ENCODE measurements around the gene JUNB. TPM values are rescaled to one million over a fixed set of nuclear protein-coding genes. Genes with fewer than 3 reads are reported as not detected.

JUNB gene
- total and polyA plus RNA-seq, 2 of the 13 experiments (the other 11 are each of a cell fraction or from before 2014, with no cell fraction given): 7.7 to 8.2 TPM

GRCh38 chr19:12825254-12826131 is 34.2 kb downstream of the JUNB start (continued):
- 0 out of 2 replicates have a peak, but pooled peaks have one; percentile 29 for TF ChIP-seq SP5 (CRISPR knock-in tag; IDR thresholded peaks at IDR 0.05; ENCODE audit: borderline replicate concordance, low read depth)
- TF ChIP-seq RFX3 (CRISPR knock-in tag; IDR thresholded peaks at IDR 0.05): no peak
- TF ChIP-seq ATF3 (CRISPR knock-in tag; IDR thresholded peaks at IDR 0.05): no peak
- TF ChIP-seq SPEN (CRISPR knock-in tag; IDR thresholded peaks at IDR 0.05; ENCODE audit: low read depth): no peak
- no peak for TF ChIP-seq RELA (CRISPR knock-in tag; IDR thresholded peaks at IDR 0.05)
- no peak for TF ChIP-seq ETV6 (CRISPR knock-in tag; conservative IDR thresholded peaks at IDR 0.05)
- TF ChIP-seq ZNF552 (CRISPR knock-in tag; IDR thresholded peaks at IDR 0.05; ENCODE audit: borderline replicate concordance): no peak
- no peak for TF ChIP-seq BRF2 (CRISPR knock-in tag; IDR thresholded peaks at IDR 0.05)
- TF ChIP-seq RBFOX2 (IDR thresholded peaks at IDR 0.05; ENCODE audit: low read depth, low read length): no peak
- TF ChIP-seq SCMH1 (CRISPR knock-in tag; IDR thresholded peaks at IDR 0.05; ENCODE audit: borderline replicate concordance): no peak
- TF ChIP-seq ZNF530 (CRISPR knock-in tag; IDR thresholded peaks at IDR 0.05; ENCODE audit: low read depth): no peak
- no peak for TF ChIP-seq ZBTB2 (CRISPR knock-in tag; IDR thresholded peaks at IDR 0.05; ENCODE audit: low read depth)
- no peak for TF ChIP-seq ZNF709 (CRISPR knock-in tag; IDR thresholded peaks at IDR 0.05)
- TF ChIP-seq ZNF138 (CRISPR knock-in tag; IDR thresholded peaks at IDR 0.05; ENCODE audit: low read depth): no peak
- TF ChIP-seq KLF13 (CRISPR knock-in tag; IDR thresholded peaks at IDR 0.05): no peak
- TF ChIP-seq ZNF839 (CRISPR knock-in tag; IDR thresholded peaks at IDR 0.05; ENCODE audit: borderline replicate concordance): no peak
- no peak for TF ChIP-seq SNRNP70 (IDR thresholded peaks at IDR 0.05; ENCODE audit: low read depth, low read length)
- no peak for TF ChIP-seq ZNF232 (CRISPR knock-in tag; IDR thresholded peaks at IDR 0.05; ENCODE audit: borderline replicate concordance)
- no peak for TF ChIP-seq PBX3 (CRISPR knock-in tag; IDR thresholded peaks at IDR 0.05; ENCODE audit: borderline replicate concordance)
- TF ChIP-seq ZFP91 (CRISPR knock-in tag; IDR thresholded peaks at IDR 0.05; ENCODE audit: borderline replicate concordance): 0 out of 2 replicates have a peak, but pooled peaks have one; percentile 48
- TF ChIP-seq ZNF713 (CRISPR knock-in tag; IDR thresholded peaks at IDR 0.05): no peak
- TF ChIP-seq GATAD2A (CRISPR knock-in tag; IDR thresholded peaks at IDR 0.05): peak; percentile 50; the same call in 1 of the 2 replicates
- no peak for TF ChIP-seq ZNF724P (CRISPR knock-in tag; IDR thresholded peaks at IDR 0.05; ENCODE audit: borderline replicate concordance)
- no peak for TF ChIP-seq ARHGAP35 (CRISPR knock-in tag; IDR thresholded peaks at IDR 0.05; ENCODE audit: borderline replicate concordance)
- no peak for TF ChIP-seq NR2C2 (CRISPR knock-in tag; IDR thresholded peaks at IDR 0.05; ENCODE audit: borderline replicate concordance)

Measured in HepG2 (cell line).